HG03565 (cell line): ENCODE results near the gene GFAP.
"Not testable (repeated sequence)": the region's sequence is repeated elsewhere in the genome, so short reads cannot be mapped to it uniquely, and the experiment has no call there.

Experiments
- ATAC-seq: cut with Tn5 transposase; IDR thresholded peaks from one replicate; pipeline ENCODE4 v1.9.1; 2021; ENCODE audit warnings: mild to moderate bottlenecking, moderate library complexity; ENCODE audit not compliant: unreplicated experiment

Gene GFAP

GRCh38 chr17:44915321-44915726, at the start of gene GFAP:
GFAP (minus strand) TSS chr17:44915500; CDS start chr17:44915486, 14 bp downstream.
- ATAC-seq, result no peak

DNA sequence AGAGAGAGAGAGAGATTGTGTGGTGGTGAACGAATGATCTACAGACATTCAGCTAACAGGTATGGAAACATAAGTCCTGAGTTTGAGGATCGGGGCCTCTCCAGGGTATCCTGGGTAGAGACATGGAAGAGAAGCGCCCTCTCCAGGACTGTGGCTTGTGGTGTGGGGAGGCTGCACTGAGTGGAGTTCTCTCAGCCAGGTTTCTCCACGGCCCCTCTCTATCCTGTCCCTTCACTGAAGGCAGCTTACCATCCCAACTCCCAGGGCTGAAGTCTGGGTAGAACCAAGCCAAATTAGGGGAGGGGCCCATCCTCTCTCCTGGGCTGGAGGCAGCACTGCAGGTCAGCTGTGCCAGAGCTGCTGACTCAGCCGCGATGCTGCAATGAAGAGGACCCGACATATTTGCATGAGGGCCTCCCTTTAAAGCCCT, 46.6 kb upstream of the GFAP start:
- ATAC-seq, result no peak

DNA sequence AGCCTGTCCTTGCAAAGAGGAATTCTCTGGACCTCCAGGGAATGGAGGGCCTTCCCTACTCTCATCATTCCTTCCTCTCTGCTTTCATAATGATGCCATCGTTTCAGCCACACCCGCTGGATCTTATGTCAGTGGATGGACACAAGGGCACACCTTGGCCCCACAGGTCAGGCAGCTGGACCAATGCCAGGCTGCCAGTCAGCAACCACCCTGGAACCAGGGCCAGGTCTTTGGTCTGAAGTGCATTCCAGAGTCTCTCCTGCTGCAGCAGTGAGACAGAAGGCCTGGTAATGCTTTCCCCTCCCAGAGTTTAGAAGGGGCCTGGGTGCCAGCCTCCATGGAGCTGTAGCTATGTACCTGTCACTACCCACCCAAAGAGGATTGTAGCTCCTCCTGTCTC, 45.4 kb upstream of the GFAP start:
- no peak for ATAC-seq

- ATAC-seq, result no peak
Observed at GRCh38 chr17:44959821-44960531, 44.7 kb upstream of the GFAP start.

- no peak for ATAC-seq
Observed at GRCh38 chr17:44956998-44957981, 42.0 kb upstream of the GFAP start.

GRCh38 chr17:44955674-44956425, 40.5 kb upstream of the GFAP start:
- no peak for ATAC-seq

DNA sequence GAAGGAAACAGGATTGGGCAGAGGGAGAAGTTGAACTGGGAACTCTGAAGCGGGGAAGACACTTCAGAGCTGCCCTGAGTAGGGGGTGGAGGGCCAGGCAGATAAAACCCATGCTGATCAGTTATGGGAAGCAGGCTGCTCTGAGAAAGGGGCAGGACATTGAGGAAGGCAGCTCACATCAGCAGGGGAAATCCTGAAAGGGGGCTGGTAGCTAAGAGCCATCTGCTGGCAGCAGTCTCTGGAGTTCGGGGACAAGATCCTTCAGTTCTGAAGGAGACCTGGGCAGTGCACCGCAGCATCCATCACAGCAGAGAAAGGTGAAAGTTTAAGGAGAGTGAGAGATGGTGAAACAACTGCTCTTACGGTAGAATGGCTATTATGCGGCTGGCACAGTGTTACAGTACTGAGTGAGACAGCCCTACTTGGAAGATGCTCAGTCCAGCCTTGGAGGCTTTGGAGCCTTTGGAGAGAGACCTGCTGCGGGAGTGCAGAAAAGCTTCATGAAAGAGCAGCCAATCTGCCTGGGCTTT, 37.7 kb upstream of the GFAP start:
- ATAC-seq, result no peak

- ATAC-seq, result no peak
Observed at GRCh38 chr17:44948315-44948795, 33.1 kb upstream of the GFAP start.

GRCh38 chr17:44947461-44948314, 32.4 kb upstream of the GFAP start, which contains the start of gene KIF18B:
KIF18B (minus strand) TSS chr17:44947773; CDS start chr17:44936344, 11,429 bp downstream.
- peak; percentile 82 for ATAC-seq

- not testable (repeated sequence) for ATAC-seq
Observed at GRCh38 chr17:44945652-44946051, 30.4 kb upstream of the GFAP start.

DNA sequence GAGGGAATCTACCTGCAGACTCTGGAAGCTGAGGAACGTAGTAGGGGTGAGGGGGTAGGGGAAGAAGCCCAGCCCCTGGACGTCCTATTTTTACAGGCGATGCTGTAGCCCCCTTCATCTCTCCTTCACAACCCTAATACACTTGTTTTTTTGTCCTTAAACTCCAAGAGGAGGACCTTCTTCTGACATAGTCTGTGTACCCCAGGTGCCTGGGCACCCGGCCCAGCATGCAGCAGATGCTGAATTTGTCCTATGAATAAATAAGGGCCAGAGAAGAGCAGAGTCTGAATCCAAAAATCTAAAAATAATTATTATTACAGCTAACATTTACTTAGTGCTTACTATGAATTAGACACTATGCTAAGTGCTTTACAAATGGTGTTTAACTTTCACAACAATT, 27.2 kb upstream of the GFAP start:
- no peak for ATAC-seq

- no peak for ATAC-seq
Observed at GRCh38 chr17:44941712-44942331, 26.5 kb upstream of the GFAP start.

DNA sequence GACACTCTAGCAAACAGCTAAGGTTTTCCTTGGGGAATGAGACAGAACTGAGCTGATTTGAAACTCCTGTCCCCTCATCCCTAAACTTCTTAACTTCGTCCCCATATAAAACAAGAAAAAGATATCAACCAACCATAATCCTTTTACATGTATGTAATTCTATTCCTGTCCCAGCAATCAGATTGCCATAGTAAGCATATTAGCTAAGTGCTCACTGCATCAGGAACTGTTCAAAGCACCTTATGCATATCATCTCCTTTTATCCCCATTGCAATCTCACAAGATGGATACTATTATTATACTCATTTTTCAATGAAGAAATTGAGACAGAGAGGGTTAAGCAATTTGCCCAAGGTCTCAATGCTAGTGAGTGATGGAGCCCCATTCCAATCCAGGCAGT, 25.5 kb upstream of the GFAP start:
- ATAC-seq, result no peak

- no peak for ATAC-seq
Observed at GRCh38 chr17:44940317-44940716, 25.0 kb upstream of the GFAP start.

DNA sequence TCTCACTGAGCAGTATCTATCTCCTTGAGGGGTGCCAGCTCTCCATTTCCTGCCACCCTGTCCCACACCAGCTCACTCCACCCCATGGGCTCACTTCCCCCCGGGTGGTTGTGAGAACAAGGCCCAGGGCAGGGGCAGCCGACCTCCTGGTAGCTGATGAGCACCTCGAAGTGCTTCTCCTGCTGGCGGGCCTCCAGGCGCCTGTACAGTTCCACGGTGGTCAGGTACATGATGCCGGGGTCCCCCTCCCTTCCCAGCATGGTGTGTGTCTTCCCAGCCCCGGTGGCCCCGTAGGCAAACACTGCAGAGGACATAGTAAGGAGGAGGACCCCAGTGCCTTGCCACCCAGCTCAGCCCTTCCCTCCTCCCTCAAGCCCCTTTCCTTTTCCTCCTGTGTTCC, 19.8 kb upstream of the GFAP start:
- ATAC-seq, result no peak

GRCh38 chr17:44934745-44935105, 19.4 kb upstream of the GFAP start:
- no peak for ATAC-seq

- ATAC-seq, result no peak
Observed at GRCh38 chr17:44933824-44934744, 18.8 kb upstream of the GFAP start.

- ATAC-seq, result no peak
Observed at GRCh38 chr17:44932787-44933097, 17.4 kb upstream of the GFAP start.
